Stimulated activated CD4-positive, alpha-beta T cell treated with anti-CD3 and anti-CD28 coated beads, Interleukin-4, amount 100 ng/mL, for 4 hours (primary cell): ENCODE results near the gene SHLD1.
"Not testable (repeated sequence)": the region's sequence is repeated elsewhere in the genome, so short reads cannot be mapped to it uniquely, and the experiment has no call there.

Source experiments
- DNase-seq, 2 experiments: peaks; one replicate each; pipeline ENCODE4 v3.0.0-alpha.2; 2020

SHLD1 gene

DNA sequence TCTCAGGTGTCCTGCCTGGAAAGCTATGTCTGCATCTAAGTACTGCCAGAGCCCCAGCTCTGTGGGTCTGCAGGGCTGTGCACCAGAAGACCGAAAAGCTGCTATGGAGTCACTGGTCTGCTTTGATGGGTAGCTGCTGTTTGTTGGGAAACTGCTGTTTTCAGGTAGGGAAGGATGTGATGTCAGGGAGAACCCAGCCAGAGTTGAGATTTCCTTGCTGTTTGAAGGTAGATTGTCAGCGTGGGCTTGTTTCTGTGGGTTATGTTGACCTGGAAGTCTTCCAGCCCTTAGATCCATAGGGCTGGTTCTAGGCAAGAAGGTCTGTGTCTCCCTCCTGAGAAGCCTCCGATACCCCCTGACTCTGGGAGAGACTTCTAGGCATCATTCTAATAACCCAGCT lies 12.2 kb upstream of the SHLD1 start:
- no peak for DNase-seq

DNA sequence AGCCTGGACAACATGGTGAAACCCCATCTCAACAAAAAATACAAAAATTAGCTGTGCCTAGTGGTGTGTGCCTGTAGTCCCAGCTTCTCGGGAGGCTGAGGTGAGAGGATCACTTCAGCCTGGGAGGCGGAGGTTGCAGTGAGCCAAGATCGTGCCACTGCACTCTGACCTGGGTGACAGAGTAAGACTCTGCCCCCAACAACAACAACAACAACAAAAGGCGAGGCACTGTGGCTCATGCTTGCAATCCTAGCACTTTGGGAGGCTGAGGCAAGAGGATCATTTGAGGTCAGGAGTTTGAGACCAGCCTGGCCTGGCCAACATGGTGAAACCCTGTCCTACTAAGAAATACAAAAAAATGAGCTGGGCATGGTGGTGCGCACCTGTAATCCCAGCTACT lies 9.6 kb upstream of the SHLD1 start:
- DNase-seq = not testable (repeated sequence)

DNA sequence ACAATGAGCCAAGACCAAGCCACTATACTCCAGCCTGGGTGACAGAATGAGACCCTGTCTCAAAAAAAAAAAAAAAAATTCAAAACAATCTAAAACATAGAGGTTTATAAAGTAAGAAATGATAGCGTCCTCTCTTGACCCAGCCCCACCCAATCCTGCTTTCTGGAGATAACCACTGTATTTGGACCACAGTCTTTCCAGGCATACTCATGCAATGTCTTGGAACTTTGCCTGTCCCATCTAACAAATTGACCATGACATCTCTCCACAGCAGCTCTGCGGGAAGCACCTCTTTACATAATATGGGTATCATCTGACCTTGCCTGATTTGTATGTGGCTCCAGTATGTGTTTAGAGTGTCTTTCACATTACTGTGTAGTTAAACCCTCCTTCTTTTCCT lies 9.1 kb upstream of the SHLD1 start:
- no peak for DNase-seq

DNA sequence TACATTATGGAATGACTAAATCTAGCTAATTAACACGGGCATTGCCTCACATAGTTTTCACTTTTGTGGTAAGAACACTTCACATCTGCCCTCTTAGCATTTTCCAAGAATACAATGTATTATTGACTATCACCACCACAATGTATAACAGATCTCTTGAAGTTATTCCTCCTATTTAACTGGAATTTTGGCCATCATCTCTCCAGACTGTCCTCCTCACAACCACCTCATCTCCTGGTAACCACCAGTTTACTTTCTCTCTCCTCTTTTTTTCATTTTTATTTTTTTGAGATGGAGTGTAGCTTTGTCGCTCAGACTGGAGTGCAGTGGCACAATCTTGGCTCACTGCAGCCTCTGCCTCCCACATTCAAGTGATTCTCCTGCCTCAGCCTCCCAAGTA lies 8.2 kb upstream of the SHLD1 start:
- DNase-seq = no peak

DNA sequence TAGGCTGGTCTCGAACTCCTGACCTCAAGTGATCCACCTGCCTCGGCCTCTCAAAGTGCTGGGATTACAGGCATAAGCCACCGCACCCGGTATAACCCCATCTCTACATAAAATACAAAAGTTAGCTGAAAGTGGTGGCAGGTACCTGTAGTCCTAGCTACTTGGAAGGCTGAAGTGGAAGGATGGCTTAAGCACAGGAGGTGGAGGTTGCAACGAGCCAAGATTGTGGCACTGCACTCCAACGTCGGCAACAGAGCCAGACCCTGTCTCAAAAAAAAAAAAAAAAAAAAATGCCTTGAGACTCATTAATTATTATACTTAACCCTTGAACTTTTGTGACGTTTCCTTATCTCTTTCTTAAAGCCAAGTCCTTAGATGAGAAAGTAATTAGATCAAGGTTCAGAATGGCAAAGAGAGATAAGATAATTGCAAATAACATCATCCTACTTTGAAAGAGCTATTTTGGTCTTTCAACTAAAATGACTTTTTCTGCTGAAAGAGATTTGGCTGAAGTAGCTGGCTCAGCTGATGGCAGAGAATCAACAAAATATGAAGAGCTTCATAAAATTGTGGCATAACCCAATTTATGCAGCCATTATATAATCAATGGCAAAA lies 4.7 kb upstream of the SHLD1 start:
- DNase-seq = no peak

DNA sequence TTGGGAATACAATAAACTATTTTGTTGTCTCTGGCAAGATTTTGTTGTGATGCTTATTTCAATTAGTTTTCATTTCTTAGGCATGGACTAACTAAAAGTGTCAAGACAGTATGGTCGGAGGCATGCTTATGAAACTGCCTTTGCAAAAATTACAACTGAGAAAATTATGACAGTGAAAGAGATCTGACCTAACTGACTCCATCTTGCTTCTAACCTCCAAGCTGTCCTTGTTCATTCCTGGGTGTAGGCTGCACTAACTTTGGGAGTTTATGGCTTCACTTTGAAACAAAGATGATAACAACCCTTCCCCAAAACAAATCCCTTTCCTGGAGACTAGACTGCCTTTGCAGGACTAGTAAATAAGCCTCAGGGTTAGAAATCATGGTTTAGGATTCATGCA lies 4.1 kb upstream of the SHLD1 start:
- no peak for DNase-seq

DNA sequence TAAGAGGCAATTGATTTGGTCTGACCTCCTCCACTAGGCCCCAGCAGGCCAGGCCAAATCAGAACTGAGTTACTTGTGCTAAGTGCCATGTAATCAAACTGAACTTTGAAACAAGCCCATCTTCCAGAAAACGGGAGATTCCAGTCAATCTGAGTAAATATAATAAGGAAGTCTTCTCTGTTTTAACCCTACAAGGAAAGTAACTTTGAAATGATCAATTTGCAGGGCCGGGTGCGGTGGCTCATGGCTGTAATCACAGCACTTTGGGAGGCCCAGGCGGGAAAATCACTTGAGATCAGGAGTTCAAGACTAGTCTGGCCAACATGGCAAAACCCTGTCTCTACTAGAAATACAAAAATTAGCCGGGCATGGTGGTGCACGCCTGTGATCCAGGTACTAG lies 2.0 kb upstream of the SHLD1 start:
- no peak for DNase-seq

DNA sequence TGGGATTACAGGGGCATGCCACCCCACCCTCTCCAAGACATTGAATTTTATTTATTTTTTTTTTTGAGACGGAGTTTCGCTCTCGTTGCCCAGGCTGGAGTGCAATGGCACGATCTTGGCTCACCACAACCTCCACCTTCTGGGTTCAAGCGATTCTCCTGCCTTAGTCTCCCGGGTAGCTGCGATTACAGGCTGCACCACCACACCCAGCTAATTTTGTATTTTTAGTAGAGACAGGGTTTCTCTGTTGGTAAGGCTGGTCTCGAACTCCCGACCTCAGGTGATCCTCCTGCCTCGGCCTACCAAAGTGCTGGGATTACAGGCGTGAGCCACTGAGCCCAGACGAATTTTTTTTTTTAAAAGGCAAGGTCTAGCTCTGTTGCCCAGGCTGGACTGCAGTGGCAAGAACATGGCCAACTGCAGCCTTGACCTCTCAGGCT lies 669 bp upstream of the SHLD1 start:
- DNase-seq = not testable (repeated sequence)

DNA sequence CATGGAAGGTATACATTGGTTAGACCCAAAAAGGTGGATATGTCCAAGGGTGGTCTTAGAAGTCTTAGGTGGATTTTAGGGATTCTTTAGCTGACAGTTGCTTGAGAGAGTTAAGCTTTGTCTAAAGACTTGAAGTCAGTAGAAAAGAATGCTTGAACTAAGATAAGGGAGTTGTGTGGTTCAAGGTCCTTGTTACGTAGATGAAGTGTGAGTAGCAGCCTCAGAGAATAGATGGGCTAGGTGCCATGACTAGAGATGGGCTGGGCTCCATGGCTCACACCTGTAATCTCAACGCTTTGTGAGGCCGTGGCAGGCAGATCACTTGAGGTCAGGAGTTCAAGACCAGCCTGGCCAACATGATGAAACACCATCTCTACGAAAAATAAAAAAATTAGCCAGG lies 1.7 kb downstream of the SHLD1 start:
- DNase-seq = no peak

DNA sequence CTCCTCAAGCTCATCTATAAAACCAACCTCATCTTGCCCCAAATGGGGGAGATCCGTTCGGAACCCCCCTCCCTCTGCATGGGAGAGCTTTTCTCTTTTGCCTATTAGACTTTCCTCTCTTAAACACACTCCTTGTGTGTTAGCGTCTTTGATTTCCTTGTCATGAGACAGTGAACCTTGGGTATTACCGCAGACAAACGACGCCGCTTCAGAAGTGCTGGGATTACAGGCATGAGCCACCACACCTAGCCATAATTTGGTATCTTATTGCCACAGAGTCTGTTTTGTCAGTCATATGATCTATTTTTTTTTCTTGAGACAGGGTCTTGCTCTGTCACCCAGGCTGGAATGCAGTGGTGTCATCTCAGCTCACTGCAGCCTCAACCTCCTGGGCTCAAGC lies 3.6 kb downstream of the SHLD1 start:
- no peak for DNase-seq

DNA sequence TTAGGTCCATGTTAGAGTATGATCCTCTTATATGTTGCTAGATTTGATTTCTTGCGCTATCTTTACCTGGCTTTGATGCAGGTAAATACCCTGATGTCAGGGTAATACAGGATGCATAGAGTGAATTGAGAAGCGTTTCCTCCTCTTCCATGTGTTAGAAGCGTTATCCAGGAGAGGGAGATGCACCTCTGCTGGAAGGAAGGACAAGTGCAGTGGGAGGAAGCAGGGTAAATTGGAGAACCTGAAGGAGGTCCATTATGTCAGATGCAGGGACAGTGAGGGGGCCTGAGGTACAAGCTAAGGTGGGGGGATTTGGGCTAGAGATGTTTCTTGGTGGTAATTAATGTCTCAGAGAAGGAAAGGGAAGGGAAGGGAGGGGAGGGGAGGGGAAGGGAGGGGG lies 7.7 kb downstream of the SHLD1 start:
- no peak for DNase-seq

DNA sequence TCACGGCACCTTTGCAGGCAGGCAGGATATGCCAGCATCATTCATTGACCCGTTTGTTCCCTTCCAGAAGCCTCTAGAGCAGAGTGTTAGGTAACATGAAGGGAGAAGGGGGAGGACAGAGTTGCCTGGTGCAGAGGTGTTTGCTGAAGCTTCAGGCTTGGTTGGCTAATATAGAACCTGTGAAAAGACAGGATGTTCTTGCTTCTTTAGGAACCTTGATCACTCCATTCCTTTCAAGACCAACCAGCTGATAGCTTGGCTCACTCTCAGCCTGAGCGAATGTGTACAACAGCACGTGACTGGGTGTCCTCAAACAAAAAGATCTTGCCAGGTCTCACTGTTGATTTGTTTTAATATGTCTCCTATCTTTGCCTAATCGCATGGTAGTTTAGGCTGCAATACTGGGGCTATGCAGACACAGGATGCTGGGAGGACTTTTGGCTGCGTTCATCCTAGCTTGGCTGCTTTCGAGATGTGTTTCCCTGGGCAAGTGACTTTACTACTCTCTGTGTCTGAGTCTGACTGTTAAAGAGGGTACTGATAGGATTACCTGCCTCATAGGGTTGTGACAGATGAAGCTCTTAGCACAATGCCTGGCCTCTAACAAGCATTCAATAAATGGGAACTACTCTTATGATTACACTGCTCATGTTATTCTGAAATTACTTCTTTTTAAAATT lies 16.0 kb downstream of the SHLD1 start:
- DNase-seq = no peak

DNA sequence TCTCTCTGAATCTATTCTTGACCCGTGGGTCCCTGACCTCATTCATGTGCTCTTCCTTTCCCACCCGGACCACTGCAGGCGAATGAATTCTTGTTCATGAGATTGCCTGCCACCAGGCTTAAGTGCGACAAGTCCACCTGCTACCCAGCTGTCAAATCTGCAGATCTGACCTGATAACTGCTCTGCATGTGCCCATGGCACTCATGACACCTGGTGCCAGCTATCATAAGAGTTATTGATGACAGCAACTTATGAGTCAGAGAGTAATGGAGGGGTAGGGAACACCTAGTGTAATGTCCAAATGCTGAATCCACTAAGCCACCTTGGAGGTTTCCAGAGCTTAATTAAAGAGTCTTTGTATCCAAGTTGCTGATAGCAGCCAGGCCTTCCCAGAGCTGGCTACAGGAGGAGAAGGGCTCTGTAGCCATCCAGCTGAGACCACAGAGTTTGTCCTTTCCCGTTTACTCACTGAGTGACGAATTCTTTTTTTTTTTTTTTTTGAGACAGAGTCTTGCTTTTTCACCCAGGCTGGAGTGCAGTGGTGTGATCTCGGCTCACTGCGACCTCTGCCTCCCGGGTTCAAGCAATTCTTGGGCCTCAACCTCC lies 17.4 kb downstream of the SHLD1 start:
- DNase-seq = no peak

DNA sequence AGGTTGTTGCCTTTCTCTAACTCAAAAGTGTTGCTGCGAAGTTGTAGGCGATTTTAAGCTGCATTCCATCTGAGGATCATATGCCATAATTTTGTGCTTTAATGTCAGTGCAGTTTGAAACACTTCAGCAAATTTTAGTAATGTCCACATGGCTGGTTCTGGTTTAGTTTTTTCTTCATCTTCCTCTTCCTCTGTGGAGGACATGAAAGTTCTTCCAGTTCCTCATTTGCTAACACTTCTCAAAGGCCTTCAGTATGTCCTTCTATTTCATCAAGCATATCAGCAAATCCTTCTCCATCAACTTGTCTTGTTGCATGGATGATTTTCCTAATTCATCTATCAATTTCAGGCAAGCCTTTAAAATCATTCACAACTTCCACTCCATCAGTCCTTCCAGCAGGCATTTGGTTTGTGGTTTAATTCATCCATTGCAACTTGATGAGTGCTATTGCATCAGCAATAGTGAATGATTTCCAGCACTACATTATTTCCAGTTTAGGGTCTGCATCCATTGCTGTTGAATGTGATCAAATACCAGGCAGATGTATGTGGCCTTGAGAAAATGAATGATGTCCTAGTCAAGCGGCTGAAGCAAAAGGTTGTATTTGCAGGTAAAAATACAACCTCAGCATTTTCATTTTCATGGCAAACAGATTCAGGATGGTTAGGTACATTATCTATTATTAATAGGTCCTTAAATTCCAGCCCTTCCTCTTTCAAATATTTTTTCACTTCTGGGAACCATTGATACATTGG lies 20.2 kb downstream of the SHLD1 start:
- no peak for DNase-seq

DNA sequence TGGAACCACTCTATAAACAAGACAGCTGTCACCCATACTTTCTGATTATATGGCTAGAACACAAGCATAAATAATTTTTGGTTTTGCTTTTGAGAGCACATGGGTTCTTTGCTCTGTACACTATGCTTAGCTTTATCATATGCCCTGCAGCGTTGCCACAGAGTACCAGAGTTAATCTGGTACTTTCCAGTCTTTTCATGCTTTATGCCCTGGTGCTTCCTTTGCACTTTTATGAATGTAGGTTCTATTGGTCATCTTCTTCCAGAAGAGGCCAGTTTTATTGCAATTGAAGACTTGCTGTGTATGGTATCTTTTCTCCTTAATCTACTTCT lies 20.8 kb downstream of the SHLD1 start:
- no peak for DNase-seq

DNA sequence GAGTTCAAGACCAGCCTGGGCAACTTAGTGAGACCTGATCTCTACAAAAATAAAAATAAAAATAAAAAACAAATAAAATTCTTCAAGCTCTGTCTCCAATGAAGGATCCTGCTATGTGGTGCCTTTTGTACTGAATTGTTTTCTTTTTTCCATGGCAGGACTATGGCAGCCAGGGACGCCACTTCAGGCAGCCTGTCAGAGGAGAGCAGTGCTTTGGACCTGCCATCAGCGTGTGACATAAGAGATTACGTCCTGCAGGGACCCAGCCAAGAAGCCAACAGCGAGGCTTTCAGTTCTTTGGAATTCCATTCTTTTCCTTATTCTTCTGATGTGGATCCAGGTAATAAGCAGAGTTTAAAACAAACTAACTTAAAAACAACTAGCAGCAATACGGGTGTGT lies 22.5 kb downstream of the SHLD1 start:
- no peak for DNase-seq

DNA sequence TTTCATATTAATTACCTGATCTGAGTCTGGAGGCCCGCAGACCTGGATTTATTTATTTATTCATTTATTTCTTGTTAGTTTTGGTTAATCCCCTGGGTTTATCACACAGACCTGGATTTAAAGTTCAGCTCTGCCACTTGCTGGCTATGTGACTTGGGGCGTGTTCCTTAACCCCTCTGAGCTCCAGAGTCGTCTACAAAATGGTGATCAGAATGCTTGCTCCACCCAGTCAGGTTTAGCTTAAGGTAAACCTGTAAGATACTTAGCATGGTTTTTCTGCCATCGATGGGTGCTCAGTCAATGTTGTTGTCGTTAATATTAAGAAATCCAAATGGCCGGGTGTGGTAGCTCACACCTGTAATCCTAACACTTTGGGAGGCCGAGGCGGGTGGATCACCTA lies 23.4 kb downstream of the SHLD1 start:
- DNase-seq = no peak

DNA sequence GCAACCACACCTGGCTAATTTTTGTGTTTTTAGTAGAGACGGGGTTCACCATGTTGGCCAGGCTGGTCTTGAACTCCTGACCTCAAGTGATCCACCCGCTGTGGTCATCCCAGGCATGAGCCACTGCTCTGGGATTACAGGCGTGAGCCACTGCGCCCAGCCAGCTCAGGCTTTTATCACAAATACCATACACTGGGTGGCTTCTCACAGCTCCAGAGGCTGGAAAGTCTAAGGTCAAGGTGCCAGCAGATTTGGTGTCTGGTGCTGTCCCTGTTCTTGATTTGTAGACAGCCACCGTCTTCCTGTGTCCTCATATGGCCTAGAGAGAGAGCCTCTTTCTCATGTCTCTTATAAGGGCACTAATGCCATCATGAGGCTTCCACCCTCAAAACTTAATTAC lies 25.9 kb downstream of the SHLD1 start:
- no peak for DNase-seq

DNA sequence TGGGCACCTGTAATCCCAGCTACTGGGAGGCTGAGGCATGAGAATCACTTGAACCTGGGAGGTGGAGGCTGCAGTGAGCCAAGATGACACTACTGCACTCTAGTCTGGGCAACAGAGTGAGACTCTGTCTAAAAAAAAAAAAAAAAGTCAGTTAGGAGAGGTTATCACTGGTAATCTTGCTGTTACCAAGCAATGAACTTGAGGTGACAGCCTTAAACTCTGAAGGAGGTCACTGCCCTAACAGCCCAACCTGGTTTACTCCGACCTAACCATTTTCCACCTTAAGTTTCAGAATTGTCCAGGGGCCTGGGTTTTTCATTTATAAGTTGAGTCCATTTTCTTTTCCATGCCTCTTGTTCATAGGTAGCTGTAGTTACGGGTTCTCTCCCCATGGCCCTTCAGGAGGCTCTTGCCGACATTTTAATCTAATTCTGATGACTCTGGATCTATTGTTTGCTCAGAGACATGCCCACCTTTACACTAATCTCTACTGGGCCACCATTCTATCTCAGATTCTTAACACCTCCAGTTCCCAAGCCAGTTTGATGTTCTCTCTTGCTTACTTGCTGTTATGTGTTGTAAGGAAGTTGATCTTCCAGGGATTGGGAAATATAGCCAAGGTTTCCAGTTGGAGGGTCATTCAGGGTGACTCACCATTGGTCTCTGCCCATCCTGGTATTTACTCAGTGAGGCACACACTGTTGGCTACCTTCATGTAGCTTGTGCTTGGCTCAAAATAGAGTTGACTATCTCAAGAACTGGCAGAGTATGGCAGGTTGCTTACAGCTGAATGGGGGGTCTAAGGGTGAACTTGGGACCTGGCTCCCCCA lies 29.1 kb downstream of the SHLD1 start:
- DNase-seq = no peak

DNA sequence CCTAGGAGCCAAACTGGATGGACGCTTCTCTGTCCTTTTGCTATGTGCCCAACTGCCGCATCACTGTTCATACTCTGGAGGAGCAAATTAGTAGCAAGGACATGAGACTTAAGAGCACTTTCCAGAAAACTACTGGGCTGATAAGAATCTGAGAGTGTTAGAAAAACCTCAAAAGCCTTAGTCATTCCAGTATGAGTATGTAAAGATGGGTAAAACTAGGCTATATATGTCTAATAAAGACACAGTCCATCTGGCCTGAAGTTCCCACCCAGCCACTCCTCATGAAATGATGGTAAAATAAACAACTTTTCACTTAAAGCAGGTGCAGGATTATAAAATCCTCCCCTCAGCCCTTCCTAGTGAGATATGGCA lies 30.6 kb downstream of the SHLD1 start:
- DNase-seq = no peak

DNA sequence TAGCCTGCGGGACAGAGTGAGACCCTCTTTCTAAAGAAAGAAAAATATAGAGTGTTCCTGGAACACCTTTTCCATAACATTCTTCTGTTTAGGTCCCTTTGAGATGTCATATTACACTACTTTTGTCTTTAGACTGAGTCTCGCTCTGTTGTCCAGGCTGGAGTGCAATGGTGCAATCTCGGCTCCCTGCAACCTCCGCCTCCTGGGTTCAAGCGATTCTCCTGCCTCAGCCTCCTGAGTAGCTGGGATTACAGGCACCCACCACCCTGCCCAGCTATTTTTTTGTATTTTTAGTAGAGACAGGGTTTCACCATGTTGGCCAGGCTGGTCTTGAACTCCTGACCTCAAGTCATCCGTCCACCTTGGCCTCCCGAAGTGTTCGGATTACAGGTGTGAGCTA lies 31.2 kb downstream of the SHLD1 start:
- not testable (repeated sequence) for DNase-seq

DNA sequence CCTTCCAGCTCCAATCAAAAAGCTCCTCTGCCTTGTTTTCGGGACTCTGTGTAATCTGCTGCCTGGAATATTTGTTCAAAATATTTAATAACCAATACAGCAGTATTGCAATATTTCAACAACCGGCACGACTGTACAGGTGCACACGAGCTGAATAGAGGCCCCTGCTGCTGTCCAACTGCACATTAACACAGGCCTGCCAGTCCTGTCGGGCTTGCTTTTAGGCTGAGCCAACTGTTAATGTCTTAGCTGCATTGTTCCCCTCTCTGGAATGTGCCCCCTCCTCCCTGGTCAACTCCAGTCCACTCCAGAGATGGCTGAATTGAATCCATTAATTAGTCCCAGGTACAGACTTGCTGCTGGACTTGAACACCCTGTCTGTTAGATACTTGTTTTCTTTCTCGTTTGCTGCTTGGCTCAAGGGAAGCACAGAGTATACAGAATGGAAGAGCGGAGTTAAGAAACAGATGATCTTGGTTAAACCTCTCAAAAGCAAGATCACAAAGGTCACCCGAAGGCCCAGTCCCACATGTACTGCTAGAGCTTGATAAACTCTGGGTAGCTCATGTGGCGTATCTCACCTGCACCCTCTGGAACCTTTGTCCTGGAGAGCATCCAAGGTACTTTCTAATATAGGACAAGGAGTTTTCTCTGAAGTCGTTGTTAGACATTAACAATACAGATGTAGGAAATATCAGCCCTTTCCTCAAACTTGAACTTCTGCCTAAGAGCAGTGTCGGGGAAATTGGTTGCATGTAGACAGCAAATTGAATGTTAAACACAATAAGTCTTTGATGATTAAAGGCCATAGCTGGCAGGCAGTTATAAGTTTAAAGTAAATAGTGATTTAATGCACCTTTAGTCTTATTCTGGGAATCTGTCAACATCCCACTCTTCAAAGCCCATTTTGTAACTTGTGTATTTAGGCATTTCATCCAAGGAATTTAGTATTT lies 31.9 kb downstream of the SHLD1 start:
- DNase-seq = no peak
